Stimulated activated CD4-positive, alpha-beta T cell treated with anti-CD3 and anti-CD28 coated beads, Interleukin-1b, Interleukin-23, amount 100 ng/mL, for 24 hours (primary cell): ENCODE measurements around the gene HDGF.

Experiments used
- DNase-seq, 4 experiments: peaks; one replicate each; pipeline ENCODE4 v3.0.0-alpha.2; 2020; ENCODE audit warnings: low read depth in 4 of 4, low spot score in 1 of 4

The HDGF gene

DNA sequence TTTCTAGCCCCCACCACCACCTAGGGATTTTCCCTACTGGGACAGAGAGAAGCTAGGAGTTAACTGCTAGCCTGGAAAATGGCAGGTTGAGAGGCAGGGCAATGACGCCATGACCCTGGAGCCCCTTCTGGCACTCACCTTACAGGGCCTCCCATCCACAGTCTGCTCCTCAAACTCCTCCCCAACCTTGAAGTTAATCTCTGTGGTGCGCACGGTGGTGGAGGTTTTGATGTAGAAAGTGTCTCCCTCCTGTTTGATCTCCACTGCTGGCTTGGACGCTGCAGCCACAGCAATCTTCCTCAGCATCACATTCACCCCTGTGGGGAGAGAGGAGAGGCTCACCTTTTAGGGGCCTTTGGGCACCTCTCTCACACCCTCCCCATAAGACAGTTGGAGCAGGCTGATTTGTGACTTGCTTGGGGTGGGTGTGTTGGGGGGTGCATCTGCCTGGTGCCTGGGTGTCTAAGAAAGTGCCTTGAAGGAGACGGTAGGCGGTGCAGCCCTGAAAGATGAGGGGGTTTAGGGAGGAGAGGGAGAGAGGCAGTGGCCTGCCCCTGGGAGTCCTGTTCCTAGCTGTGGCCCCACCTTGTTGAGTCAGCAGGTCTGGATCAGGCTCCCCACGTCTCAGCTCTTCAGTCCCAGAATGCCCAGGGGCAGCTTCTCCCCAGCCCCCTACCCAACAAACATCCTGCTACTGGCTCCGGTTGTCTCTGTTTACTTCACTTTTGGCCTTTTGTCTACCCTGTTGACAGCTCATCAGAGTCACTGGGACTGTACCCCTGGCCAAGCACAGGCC, 50.5 kb downstream of the HDGF start:
- DNase-seq: no peak

GRCh38 chr1:156698995-156699394, 52.5 kb downstream of the HDGF start:
- no peak for DNase-seq

DNA sequence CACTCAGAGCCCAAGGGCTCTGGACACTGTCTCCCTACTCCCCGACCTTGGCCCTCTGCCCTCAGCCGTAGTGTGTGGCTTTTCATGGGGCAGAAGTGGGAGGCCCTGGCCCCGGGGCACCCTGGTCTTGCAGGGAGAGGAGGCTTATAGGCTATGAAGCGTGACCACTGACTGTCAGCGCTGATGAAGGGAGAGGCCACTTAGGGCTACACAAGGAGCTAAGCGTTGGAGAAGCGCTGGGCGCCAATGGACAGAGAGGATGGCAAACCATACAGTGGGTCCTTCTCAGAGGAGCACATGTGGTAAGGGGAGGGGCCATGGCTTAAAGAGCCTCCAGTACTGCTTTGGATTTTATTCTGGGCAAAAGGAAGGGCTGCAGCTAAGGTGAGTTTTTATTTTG, 54.0 kb downstream of the HDGF start:
- DNase-seq: no peak

DNA sequence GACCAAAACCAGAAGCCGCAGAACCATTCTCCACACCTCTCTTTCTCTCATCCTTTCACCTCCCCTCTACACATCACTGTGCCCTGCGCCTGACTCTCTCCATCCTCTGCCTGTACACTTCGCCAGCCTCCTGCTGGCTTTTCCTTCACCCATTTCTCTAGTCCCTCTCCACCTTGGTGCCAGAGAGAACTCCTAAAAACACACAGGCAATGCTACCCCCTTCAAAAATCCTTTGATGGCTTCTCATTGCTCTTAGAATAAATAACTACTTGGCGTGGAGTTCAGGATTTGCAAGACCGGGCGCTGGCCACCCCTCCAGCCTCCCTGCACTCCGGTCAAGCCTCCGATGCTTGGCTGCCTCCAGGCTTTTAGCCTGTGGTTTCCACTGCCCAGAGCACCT, 54.7 kb downstream of the HDGF start:
- DNase-seq: no peak

GRCh38 chr1:156694690-156694962, 56.8 kb downstream of the HDGF start:
- DNase-seq: no peak

DNA sequence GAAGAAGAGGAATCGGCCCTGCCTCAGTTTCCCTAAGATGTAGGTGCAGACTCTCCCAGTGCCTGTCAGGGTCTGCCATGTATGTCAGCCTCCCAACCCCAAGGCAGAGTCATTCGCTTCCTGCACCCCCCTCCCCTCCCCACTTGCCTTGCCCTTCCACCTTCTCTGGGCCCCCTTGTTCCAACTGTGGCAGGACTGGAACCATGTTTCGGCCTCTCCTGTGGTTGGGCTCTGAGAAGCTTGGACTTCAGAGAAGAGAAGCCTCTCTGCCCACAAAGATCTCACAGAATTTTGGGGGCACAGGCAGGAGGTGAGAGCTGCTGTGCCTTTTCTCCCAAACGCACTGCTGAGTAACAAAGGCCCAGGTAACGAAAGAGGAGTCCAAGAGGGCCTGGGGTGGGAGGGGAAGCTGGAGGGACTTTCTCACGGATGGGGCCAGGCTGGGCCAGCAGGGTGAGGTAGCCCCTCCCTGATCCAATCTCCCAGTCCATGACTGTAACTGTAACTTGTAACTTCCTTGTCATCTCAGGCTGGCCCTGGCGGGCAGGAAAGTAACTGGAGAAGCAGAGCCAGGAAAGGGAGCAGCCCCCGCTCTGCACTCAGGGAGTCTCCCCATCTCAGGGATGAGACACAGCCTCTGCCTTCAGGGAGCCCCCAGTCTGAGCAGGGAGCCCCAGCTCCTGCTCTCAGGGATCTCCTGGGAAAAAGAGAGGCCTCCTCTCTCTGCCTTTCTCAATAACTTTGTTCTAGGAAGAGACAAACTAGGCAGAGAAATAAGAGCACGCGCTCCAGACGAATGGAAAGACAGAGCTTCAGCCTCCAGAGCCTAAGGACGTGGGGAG, 57.4 kb downstream of the HDGF start:
- DNase-seq: no peak

GRCh38 chr1:156692925-156693847, 58.3 kb downstream of the HDGF start:
- no peak for DNase-seq

DNA sequence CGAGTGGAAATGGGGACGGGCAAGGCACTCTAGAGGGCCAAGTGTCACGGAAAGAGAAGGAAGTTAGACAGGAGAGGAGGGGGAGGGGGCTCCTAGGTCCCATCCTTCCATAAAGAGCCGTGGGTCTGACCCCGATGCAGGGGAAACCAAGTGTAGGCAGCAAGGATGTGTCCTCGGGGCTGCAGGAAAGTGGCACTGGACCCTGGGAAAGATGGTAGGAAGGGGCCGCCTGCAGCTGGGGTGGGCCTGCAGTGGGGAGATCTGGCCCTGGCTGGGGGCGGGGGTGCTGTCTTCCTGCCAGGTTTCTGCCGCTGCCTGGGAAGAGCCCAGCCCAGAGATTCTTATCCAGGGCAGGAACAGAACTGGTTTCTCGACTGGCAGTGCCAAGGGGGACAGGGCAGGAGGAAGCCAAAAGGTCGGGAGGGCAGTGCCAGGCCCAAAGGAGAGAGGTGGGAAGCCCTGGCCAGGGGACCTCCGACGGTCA, 59.0 kb downstream of the HDGF start:
- DNase-seq: no peak
